HTERT RPE-1 (cell line): Measurements from ENCODE around the gene MROH7.

Source experiments
- in situ Hi-C: fragments of 300-500 bp; cut with MboI; formaldehyde crosslinking; loops from 4 replicates; pipeline ENCODE4 v1.14.3; 2020; ENCODE audit warnings: low sequenced_read_pairs

MROH7 gene

GRCh38 chr1:54640863-54641836, at the start of gene MROH7:
TSS of gene MROH7 (plus strand) at chr1:54641786. CDS start at chr1:54652927, 11,141 bp downstream.
- in situ Hi-C loops: no loop called here

- in situ Hi-C loops: no loop called here
Measured at GRCh38 chr1:54593571-54594160, 47.9 kb upstream of the MROH7 start.

- in situ Hi-C loops: no loop called here
Measured at GRCh38 chr1:54594463-54594862, 47.1 kb upstream of the MROH7 start.

GRCh38 chr1:54595956-54596498, 45.6 kb upstream of the MROH7 start:
- in situ Hi-C loops: no loop called here

GRCh38 chr1:54596756-54597155, 44.8 kb upstream of the MROH7 start:
- in situ Hi-C loops: no loop called here

- in situ Hi-C loops: no loop called here
Measured at GRCh38 chr1:54597455-54598030, 44.0 kb upstream of the MROH7 start.

GRCh38 chr1:54599211-54599823, 42.3 kb upstream of the MROH7 start:
- in situ Hi-C loops: no loop called here

GRCh38 chr1:54600947-54601721, 40.5 kb upstream of the MROH7 start:
- in situ Hi-C loops: no loop called here

GRCh38 chr1:54601730-54602129, 39.9 kb upstream of the MROH7 start:
- in situ Hi-C loops: no loop called here

GRCh38 chr1:54602554-54602953, 39.0 kb upstream of the MROH7 start:
- in situ Hi-C loops: no loop called here

- in situ Hi-C loops: no loop called here
Measured at GRCh38 chr1:54603241-54603640, 38.3 kb upstream of the MROH7 start.

GRCh38 chr1:54604051-54604450, 37.5 kb upstream of the MROH7 start:
- in situ Hi-C loops: no loop called here

- in situ Hi-C loops: no loop called here
Measured at GRCh38 chr1:54604572-54605370, 36.8 kb upstream of the MROH7 start.

- in situ Hi-C loops: no loop called here
Measured at GRCh38 chr1:54606096-54606989, 35.2 kb upstream of the MROH7 start.

- in situ Hi-C loops: no loop called here
Measured at GRCh38 chr1:54606990-54607325, 34.6 kb upstream of the MROH7 start.

GRCh38 chr1:54607821-54608565, 33.6 kb upstream of the MROH7 start:
- in situ Hi-C loops: no loop called here

- in situ Hi-C loops: no loop called here
Measured at GRCh38 chr1:54608566-54609230, 32.9 kb upstream of the MROH7 start.
